Liver (tissue), 9 donors: ENCODE data around the gene PPP1R14D. TPM values are rescaled to one million over a fixed set of nuclear protein-coding genes. Genes with fewer than 3 reads are reported as not detected.

Experiments
- DNase-seq: peaks from one replicate; pipeline ENCODE4 v3.0.0-alpha.2; 2017; ENCODE audit warnings: low spot score
- H3K27ac ChIP-seq, 2 donors: one replicate each; pipeline ENCODE4 v1.7.0; 2013; ENCODE audit warnings: inconsistent platforms in 2 of 2, low read length in 2 of 2, control low read depth in 1 of 2, low read depth in 1 of 2, mild to moderate bottlenecking in 1 of 2
- H3K27me3 ChIP-seq, 4 donors: one replicate each; pipeline versions ENCODE4 v1.6.1 to v1.7.0; 2013; ENCODE audit warnings: low read length in 3 of 4, inconsistent platforms in 1 of 4, mild to moderate bottlenecking in 1 of 4, moderate library complexity in 1 of 4; ENCODE audit not compliant: control insufficient read depth in 4 of 4, insufficient read depth in 4 of 4
- H3K36me3 ChIP-seq, 4 donors: one replicate each; pipeline versions ENCODE4 v1.6.1 to v1.7.0; 2013; ENCODE audit warnings: low read length in 3 of 4, mild to moderate bottlenecking in 3 of 4, low read depth in 1 of 4, moderate library complexity in 1 of 4; ENCODE audit not compliant: control insufficient read depth in 4 of 4, insufficient read depth in 3 of 4
- H3K4me1 ChIP-seq, 4 donors: one replicate each; pipeline versions ENCODE4 v1.6.1 to v1.7.0; 2013; ENCODE audit warnings: low read length in 3 of 4, mild to moderate bottlenecking in 3 of 4, moderate library complexity in 1 of 4; ENCODE audit not compliant: control insufficient read depth in 4 of 4, insufficient read depth in 4 of 4
- H3K4me3 ChIP-seq, 3 donors: one replicate each; pipeline versions ENCODE4 v1.6.1 to v1.7.0; 2013; ENCODE audit warnings: low read length in 3 of 3, control low read depth in 1 of 3, low read depth in 1 of 3, mild to moderate bottlenecking in 1 of 3
- H3K9ac ChIP-seq, 2 donors: one replicate each; pipeline ENCODE4 v1.7.0; 2013; ENCODE audit warnings: low read length in 2 of 2, mild to moderate bottlenecking in 2 of 2, moderate library complexity in 2 of 2, control low read depth in 1 of 2, low read depth in 1 of 2
- H3K9me3 ChIP-seq, 4 donors: one replicate each; pipeline versions ENCODE4 v1.6.1 to v1.7.0; 2013; ENCODE audit warnings: low read length in 3 of 4; ENCODE audit not compliant: control insufficient read depth in 4 of 4
- ATF3 ChIP-seq: IDR thresholded peaks from 2 replicates; pipeline ENCODE4 v1.6.1; 2016; ENCODE audit warnings: antibody characterized with exemption
- CTCF ChIP-seq: fragments of 150-350 bp; IDR thresholded peaks from 2 replicates; pipeline ENCODE4 v1.5.1; 2017; ENCODE audit warnings: improper control_type of control experiment, low read depth, low read length; ENCODE audit not compliant: missing input control
- EGR1 ChIP-seq, 2 donors: IDR thresholded peaks; 2 replicates each; pipeline ENCODE4 v1.6.1; 2016 to 2018; ENCODE audit warnings: antibody characterized with exemption in 2 of 2, low read depth in 2 of 2
- FOXA1 ChIP-seq: IDR thresholded peaks from 2 replicates; pipeline ENCODE4 v1.6.1; 2016; ENCODE audit warnings: antibody characterized with exemption
- FOXA2 ChIP-seq: IDR thresholded peaks from 2 replicates; pipeline ENCODE4 v1.6.1; 2016; ENCODE audit warnings: antibody characterized with exemption
- GABPA ChIP-seq, 2 donors: IDR thresholded peaks in 1 of 2; conservative IDR thresholded peaks in 1 of 2; 2 replicates each; pipeline ENCODE4 v1.6.1; 2016; ENCODE audit warnings: antibody characterized with exemption in 2 of 2, mild to moderate bottlenecking in 1 of 2, moderate library complexity in 1 of 2
- HNF4A ChIP-seq, 2 donors: conservative IDR thresholded peaks; 2 replicates each; pipeline ENCODE4 v1.6.1; 2016; ENCODE audit warnings: antibody characterized with exemption in 2 of 2, mild to moderate bottlenecking in 2 of 2
- HNF4G ChIP-seq: IDR thresholded peaks from 2 replicates; pipeline ENCODE4 v1.6.1; 2016; ENCODE audit warnings: antibody characterized with exemption
- JUND ChIP-seq, 2 donors: IDR thresholded peaks; 2 replicates each; pipeline ENCODE4 v1.6.1; 2016; ENCODE audit warnings: antibody characterized with exemption in 2 of 2
- MAX ChIP-seq: IDR thresholded peaks from 2 replicates; pipeline ENCODE4 v1.6.1; 2016; ENCODE audit warnings: antibody characterized with exemption
- NR2F2 ChIP-seq: IDR thresholded peaks from 2 replicates; pipeline ENCODE4 v1.6.1; 2016; ENCODE audit warnings: antibody characterized with exemption
- RAD21 ChIP-seq, 2 donors: IDR thresholded peaks; 2 replicates each; pipeline ENCODE4 v1.6.1; 2016; ENCODE audit warnings: antibody characterized with exemption in 2 of 2, mild to moderate bottlenecking in 2 of 2
- RXRA ChIP-seq, 2 donors: IDR thresholded peaks; 2 replicates each; pipeline ENCODE4 v1.6.1; 2017 to 2018; ENCODE audit warnings: antibody characterized with exemption in 2 of 2, mild to moderate bottlenecking in 1 of 2
- SP1 ChIP-seq: IDR thresholded peaks from 2 replicates; pipeline ENCODE4 v1.6.1; 2018; ENCODE audit warnings: antibody characterized with exemption, mild to moderate bottlenecking
- TAF1 ChIP-seq: conservative IDR thresholded peaks from 2 replicates; pipeline ENCODE4 v1.6.1; 2016; ENCODE audit warnings: antibody characterized with exemption, mild to moderate bottlenecking
- YY1 ChIP-seq: IDR thresholded peaks from 2 replicates; pipeline ENCODE4 v1.6.1; 2016; ENCODE audit warnings: antibody characterized with exemption, mild to moderate bottlenecking
- WGBS: extraction: QIAGEN DNeasy Blood & Tissue Kit; methylation state at CpG from one replicate; pipeline ENCODE4 v1.1.7; 2013; 5-methylcytosine and 5-hydroxymethylcytosine counted together
- polyA plus RNA-seq, 2 donors: library from polyadenylated mRNA; stranded (reverse) in 1 of 2; unstranded in 1 of 2; fragments of 200-250 nt in 1 of 2; fragments of >200 nt in 1 of 2; fragmentation: Nextera tagmentation in 1 of 2; extraction: Ambion mirVana in 1 of 2; gene quantifications; one replicate each; pipeline versions ENCODE4 v1.2.1 to v1.2.3, GENCODE V29; 2013 to 2015
- total RNA-seq, 2 donors: library from RNA; depleted of rRNA; stranded (reverse); fragments of >200 nt; gene quantifications; one replicate each; pipeline ENCODE4 v1.2.3, GENCODE V29; 2014
- TF ChIP-seq, protein P1 (sequence below): IDR thresholded peaks from 2 replicates; pipeline ENCODE4 v1.6.1; 2016; ENCODE audit warnings: antibody characterized with exemption, mild to moderate bottlenecking
- TF ChIP-seq, protein P2 (sequence below): IDR thresholded peaks from 2 replicates; pipeline ENCODE4 v1.6.1; 2016; ENCODE audit warnings: antibody characterized with exemption
- donor health status: healthy.
- donor health status: healthy.
- donor health status: healthy.
- donor health status: healthy.
- donor health status: healthy.

PPP1R14D gene
- total and polyA plus RNA-seq, 4 donors = not detected

GRCh38 chr15:40775740-40776536 is 52.6 kb downstream of the PPP1R14D start:
- Histone ChIP-seq H3K27me3 (no peaks in the 10 kb centered on the region), H3K4me1 (peaks cover 3 to 34% (median 27%) of the 10 kb centered on the region in 4 donors), H3K36me3 (peaks cover 4 to 33% (median 22%) of the 10 kb centered on the region in 4 donors), H3K9ac (no peak overlapping the region), H3K27ac (peak overlapping the region; percentile 71 to 83), H3K9me3 (no peaks in the 10 kb centered on the region), H3K4me3 (peak overlapping the region in 2 of 3 donors; percentile 1 to 2)
- TF ChIP-seq FOXA2 (no peak), HNF4G (no peak), CTCF (no peak), FOXA1 (no peak), EGR1 (IDR thresholded peaks at IDR 0.05; ENCODE audit: low read depth in 2 of 2) (no peak), ATF3 (no peak), NR2F2 (no peak), JUND (IDR thresholded peaks at IDR 0.05) (no peak), YY1 (no peak), RAD21 (IDR thresholded peaks at IDR 0.05) (no peak), MAX (no peak), HNF4A (conservative IDR thresholded peaks at IDR 0.05) (no peak), GABPA (IDR thresholded peaks at IDR 0.05 in 1 of 2, conservative IDR thresholded peaks at IDR 0.05 in 1 of 2) (no peak), RXRA (IDR thresholded peaks at IDR 0.05) (peak in 1 of 2 donors; percentile 12), TAF1 (no peak), SP1 (peak; percentile 11)
- TF ChIP-seq, protein P1, sequence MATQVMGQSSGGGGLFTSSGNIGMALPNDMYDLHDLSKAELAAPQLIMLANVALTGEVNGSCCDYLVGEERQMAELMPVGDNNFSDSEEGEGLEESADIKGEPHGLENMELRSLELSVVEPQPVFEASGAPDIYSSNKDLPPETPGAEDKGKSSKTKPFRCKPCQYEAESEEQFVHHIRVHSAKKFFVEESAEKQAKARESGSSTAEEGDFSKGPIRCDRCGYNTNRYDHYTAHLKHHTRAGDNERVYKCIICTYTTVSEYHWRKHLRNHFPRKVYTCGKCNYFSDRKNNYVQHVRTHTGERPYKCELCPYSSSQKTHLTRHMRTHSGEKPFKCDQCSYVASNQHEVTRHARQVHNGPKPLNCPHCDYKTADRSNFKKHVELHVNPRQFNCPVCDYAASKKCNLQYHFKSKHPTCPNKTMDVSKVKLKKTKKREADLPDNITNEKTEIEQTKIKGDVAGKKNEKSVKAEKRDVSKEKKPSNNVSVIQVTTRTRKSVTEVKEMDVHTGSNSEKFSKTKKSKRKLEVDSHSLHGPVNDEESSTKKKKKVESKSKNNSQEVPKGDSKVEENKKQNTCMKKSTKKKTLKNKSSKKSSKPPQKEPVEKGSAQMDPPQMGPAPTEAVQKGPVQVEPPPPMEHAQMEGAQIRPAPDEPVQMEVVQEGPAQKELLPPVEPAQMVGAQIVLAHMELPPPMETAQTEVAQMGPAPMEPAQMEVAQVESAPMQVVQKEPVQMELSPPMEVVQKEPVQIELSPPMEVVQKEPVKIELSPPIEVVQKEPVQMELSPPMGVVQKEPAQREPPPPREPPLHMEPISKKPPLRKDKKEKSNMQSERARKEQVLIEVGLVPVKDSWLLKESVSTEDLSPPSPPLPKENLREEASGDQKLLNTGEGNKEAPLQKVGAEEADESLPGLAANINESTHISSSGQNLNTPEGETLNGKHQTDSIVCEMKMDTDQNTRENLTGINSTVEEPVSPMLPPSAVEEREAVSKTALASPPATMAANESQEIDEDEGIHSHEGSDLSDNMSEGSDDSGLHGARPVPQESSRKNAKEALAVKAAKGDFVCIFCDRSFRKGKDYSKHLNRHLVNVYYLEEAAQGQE = peak; percentile 63
- TF ChIP-seq, protein P2, sequence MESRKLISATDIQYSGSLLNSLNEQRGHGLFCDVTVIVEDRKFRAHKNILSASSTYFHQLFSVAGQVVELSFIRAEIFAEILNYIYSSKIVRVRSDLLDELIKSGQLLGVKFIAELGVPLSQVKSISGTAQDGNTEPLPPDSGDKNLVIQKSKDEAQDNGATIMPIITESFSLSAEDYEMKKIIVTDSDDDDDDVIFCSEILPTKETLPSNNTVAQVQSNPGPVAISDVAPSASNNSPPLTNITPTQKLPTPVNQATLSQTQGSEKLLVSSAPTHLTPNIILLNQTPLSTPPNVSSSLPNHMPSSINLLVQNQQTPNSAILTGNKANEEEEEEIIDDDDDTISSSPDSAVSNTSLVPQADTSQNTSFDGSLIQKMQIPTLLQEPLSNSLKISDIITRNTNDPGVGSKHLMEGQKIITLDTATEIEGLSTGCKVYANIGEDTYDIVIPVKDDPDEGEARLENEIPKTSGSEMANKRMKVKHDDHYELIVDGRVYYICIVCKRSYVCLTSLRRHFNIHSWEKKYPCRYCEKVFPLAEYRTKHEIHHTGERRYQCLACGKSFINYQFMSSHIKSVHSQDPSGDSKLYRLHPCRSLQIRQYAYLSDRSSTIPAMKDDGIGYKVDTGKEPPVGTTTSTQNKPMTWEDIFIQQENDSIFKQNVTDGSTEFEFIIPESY = no peak
- no peak for DNase-seq
- WGBS = 69% methylated on average over 14 of the region's 14 CpGs
